Fibroblast of lung (primary cell): ENCODE data around the gene SMIM20. TPM values are rescaled to one million over a fixed set of nuclear protein-coding genes. Genes with fewer than 3 reads are reported as not detected.
"Not testable (repeated sequence)": the region's sequence is repeated elsewhere in the genome, so short reads cannot be mapped to it uniquely, and the experiment has no call there.

Experiments
- DNase-seq, 2 donors: peaks; one replicate each; pipeline versions ENCODE4 v3.0.0 to v3.0.0-alpha.2; 2010; ENCODE audit warnings: low read depth in 2 of 2
- H2AFZ ChIP-seq: 2 replicates; pipeline ENCODE4 v1.5.1; 2012; ENCODE audit warnings: low read length, control low read depth, inconsistent platforms
- H3K27ac ChIP-seq: 2 replicates; pipeline ENCODE4 v1.5.1; 2011; ENCODE audit warnings: low read length, control low read depth; ENCODE audit not compliant: insufficient read depth
- H3K27me3 ChIP-seq: 2 replicates; pipeline ENCODE4 v1.5.1; 2011; ENCODE audit warnings: mild to moderate bottlenecking, low read length; ENCODE audit not compliant: control insufficient read depth, insufficient read depth
- H3K36me3 ChIP-seq: 2 replicates; pipeline ENCODE4 v1.5.1; 2011; ENCODE audit warnings: low read length; ENCODE audit not compliant: control insufficient read depth, insufficient read depth
- H3K4me1 ChIP-seq: 2 replicates; pipeline ENCODE4 v1.5.1; 2011; ENCODE audit warnings: low read length; ENCODE audit not compliant: control insufficient read depth, insufficient read depth; ENCODE audit errors: extremely low read depth
- H3K4me2 ChIP-seq: 2 replicates; pipeline ENCODE4 v1.5.1; 2011; ENCODE audit warnings: low read length, control low read depth; ENCODE audit not compliant: insufficient read depth; ENCODE audit errors: extremely low read depth
- H3K4me3 ChIP-seq, 4 experiments: fragments of 200-600 bp in 1 of 4; sonication (generic) in 1 of 4; replicated peaks in 1 of 4; 2 replicates each; pipeline ENCODE4 v1.5.1; 2011 to 2016; ENCODE audit warnings: low read length in 4 of 4, low read depth in 3 of 4, mild to moderate bottlenecking in 3 of 4, control low read depth in 2 of 4, inconsistent platforms in 1 of 4, mixed read lengths in 1 of 4; ENCODE audit not compliant: insufficient read depth in 1 of 4; ENCODE audit errors: control extremely low read depth in 1 of 4
- H3K79me2 ChIP-seq: 2 replicates; pipeline ENCODE4 v1.5.1; 2012; ENCODE audit warnings: mild to moderate bottlenecking, low read length, inconsistent platforms; ENCODE audit not compliant: control insufficient read depth, insufficient read depth
- H3K9ac ChIP-seq: 2 replicates; pipeline ENCODE4 v1.5.1; 2011; ENCODE audit warnings: mild to moderate bottlenecking, low read length, control low read depth; ENCODE audit not compliant: insufficient read depth
- H3K9me3 ChIP-seq: 2 replicates; pipeline ENCODE4 v1.5.1; 2012; ENCODE audit warnings: low read depth, low read length; ENCODE audit not compliant: control insufficient read depth, insufficient read depth
- H4K20me1 ChIP-seq: 2 replicates; pipeline ENCODE4 v1.5.1; 2011; ENCODE audit warnings: low read length; ENCODE audit not compliant: control insufficient read depth, insufficient read depth; ENCODE audit errors: extremely low read depth
- EZH2 ChIP-seq: IDR thresholded peaks from 2 replicates; pipeline ENCODE4 v1.5.1; 2012; ENCODE audit warnings: low read length, control low read depth, mild to moderate bottlenecking; ENCODE audit errors: missing control alignments
- polyA plus RNA-seq, 2 donors: library from polyadenylated mRNA; depleted of rRNA in 1 of 2; stranded (reverse) in 1 of 2; unstranded in 1 of 2; fragments of >200 nt; gene quantifications; 2 replicates each; pipeline ENCODE4 v1.2.1, GENCODE V29; 2011 to 2012; ENCODE audit warnings: missing spikeins in 1 of 2
- total RNA-seq: library from RNA; depleted of rRNA; stranded (reverse); fragments of >200 nt; gene quantifications from 2 replicates; pipeline ENCODE4 v1.2.1, GENCODE V29; 2014
- TF ChIP-seq, protein P1 (sequence below), 2 donors: IDR thresholded peaks in 1 of 2; conservative IDR thresholded peaks in 1 of 2; 1 replicate in 1 of 2; 2 replicates in 1 of 2; pipeline ENCODE4 v1.5.1; 2011 to 2012; ENCODE audit warnings: low read length in 2 of 2, control low read depth in 1 of 2, inconsistent platforms in 1 of 2, low read depth in 1 of 2, mild to moderate bottlenecking in 1 of 2

SMIM20 gene
- total and polyA plus RNA-seq, 2 donors (not counting 1 experiment from before 2014, with no cell fraction given) = 34.9 to 48.7 TPM

DNA sequence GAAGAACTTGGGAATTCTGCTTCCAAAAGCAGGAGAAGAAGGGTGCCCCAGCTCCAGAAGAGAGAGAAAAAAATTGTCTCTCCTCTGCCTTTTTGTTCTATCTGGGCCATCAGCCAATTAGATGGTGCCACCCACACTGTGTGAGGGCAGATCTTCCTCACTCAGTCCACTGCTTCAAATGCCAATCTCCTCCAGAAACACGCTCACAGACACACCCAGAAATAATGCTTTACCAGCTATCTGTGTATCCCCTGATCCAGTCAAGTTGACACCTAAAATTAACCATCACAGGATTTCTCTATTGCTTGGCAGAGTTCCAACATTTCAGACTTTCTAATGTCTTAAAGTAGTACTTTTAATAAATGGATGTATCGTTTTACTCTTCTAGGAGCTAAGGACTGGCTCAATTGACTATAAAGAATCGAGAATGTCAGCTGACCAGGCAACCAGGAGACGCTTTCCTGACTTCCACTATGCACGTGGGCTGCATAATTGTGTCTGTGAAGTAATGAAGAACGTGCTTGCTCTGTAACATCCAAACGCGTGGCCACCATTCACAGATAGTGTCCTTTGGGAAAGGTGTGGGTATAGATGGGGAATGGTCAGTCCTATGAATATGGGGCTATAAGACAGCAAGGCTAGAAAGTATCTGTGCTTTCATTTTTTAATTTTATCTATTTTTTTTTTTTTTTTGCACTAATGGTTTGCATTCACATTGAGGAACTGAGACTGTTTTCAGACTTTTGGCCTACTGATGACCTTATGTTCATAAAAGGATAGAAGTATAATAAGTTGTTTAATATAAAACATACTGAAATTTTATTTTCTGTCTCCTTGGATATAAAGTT is 9.9 kb upstream of the SMIM20 start:
- Histone ChIP-seq H3K9ac (no peak overlapping the region), H3K4me1 (peaks cover 3% of the 10 kb centered on the region), H3K27ac (no peak overlapping the region), H2AFZ (no peak overlapping the region), H3K4me3 (no peak overlapping the region), H3K36me3 (no peaks in the 10 kb centered on the region), H3K79me2 (no peaks in the 10 kb centered on the region), H4K20me1 (no peaks in the 10 kb centered on the region), H3K9me3 (no peaks in the 10 kb centered on the region), H3K27me3 (no peaks in the 10 kb centered on the region), H3K4me2 (no peak overlapping the region)
- DNase-seq = no peak
- TF ChIP-seq, protein P1, sequence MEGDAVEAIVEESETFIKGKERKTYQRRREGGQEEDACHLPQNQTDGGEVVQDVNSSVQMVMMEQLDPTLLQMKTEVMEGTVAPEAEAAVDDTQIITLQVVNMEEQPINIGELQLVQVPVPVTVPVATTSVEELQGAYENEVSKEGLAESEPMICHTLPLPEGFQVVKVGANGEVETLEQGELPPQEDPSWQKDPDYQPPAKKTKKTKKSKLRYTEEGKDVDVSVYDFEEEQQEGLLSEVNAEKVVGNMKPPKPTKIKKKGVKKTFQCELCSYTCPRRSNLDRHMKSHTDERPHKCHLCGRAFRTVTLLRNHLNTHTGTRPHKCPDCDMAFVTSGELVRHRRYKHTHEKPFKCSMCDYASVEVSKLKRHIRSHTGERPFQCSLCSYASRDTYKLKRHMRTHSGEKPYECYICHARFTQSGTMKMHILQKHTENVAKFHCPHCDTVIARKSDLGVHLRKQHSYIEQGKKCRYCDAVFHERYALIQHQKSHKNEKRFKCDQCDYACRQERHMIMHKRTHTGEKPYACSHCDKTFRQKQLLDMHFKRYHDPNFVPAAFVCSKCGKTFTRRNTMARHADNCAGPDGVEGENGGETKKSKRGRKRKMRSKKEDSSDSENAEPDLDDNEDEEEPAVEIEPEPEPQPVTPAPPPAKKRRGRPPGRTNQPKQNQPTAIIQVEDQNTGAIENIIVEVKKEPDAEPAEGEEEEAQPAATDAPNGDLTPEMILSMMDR (conservative IDR thresholded peaks at IDR 0.05 in 1 of 2, IDR thresholded peaks at IDR 0.05 in 1 of 2; ENCODE audit: low read depth in 1 of 2, low read length in 2 of 2) = no peak
- TF ChIP-seq EZH2 = no peak

DNA sequence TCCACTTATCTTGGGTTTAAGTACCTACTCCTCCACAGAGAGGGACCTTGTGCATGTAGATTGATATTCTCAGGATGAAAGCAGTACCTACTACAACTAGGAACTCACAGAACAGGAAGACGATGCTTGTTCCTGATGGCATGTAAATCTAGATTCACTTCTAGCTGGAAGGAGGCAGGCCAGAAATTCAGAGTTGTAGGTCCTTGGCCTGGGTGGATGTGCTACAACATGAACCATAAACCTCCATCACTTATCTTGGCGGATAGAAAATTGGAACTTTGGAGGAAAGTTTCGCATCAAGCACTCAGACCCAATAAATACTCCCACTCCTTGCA is 9.3 kb upstream of the SMIM20 start:
- Histone ChIP-seq H2AFZ (no peak overlapping the region), H3K4me1 (peaks cover 3% of the 10 kb centered on the region), H3K27me3 (no peaks in the 10 kb centered on the region), H3K9ac (no peak overlapping the region), H3K9me3 (no peaks in the 10 kb centered on the region), H3K36me3 (no peaks in the 10 kb centered on the region), H3K79me2 (no peaks in the 10 kb centered on the region), H3K27ac (no peak overlapping the region), H4K20me1 (no peaks in the 10 kb centered on the region), H3K4me2 (no peak overlapping the region), H3K4me3 (no peak overlapping the region)
- TF ChIP-seq EZH2 = no peak
- TF ChIP-seq, protein P1 (conservative IDR thresholded peaks at IDR 0.05 in 1 of 2, IDR thresholded peaks at IDR 0.05 in 1 of 2; ENCODE audit: low read depth in 1 of 2, low read length in 2 of 2) = no peak
- no peak for DNase-seq

DNA sequence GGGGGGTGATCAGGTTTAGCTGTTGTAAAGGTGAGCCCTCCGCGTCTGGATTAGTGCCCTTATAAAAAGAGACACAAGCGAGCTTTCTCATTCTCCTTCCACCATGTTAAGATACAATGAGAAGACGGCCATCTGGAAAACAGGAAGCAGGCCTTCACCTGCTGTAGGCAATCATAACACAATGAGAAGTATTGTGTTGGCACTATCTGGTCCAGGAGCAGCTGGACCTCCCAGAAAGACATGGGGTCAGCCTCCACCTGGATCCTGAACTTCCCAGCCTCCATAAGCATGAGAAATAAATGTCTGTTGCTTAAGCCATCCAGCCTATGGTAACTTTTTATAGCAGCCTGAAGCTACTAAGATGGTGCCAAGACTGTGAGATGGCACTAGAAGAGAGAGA is 8.6 kb upstream of the SMIM20 start:
- Histone ChIP-seq H3K9me3 (no peaks in the 10 kb centered on the region), H3K4me3 (no peak overlapping the region), H3K79me2 (no peaks in the 10 kb centered on the region), H3K36me3 (no peaks in the 10 kb centered on the region), H3K4me2 (no peak overlapping the region), H3K4me1 (peaks cover 3% of the 10 kb centered on the region), H3K9ac (no peak overlapping the region), H3K27ac (no peak overlapping the region), H3K27me3 (no peaks in the 10 kb centered on the region), H2AFZ (no peak overlapping the region), H4K20me1 (no peaks in the 10 kb centered on the region)
- no peak for TF ChIP-seq EZH2
- TF ChIP-seq, protein P1 (conservative IDR thresholded peaks at IDR 0.05 in 1 of 2, IDR thresholded peaks at IDR 0.05 in 1 of 2; ENCODE audit: low read depth in 1 of 2, low read length in 2 of 2) = no peak
- DNase-seq = no peak

DNA sequence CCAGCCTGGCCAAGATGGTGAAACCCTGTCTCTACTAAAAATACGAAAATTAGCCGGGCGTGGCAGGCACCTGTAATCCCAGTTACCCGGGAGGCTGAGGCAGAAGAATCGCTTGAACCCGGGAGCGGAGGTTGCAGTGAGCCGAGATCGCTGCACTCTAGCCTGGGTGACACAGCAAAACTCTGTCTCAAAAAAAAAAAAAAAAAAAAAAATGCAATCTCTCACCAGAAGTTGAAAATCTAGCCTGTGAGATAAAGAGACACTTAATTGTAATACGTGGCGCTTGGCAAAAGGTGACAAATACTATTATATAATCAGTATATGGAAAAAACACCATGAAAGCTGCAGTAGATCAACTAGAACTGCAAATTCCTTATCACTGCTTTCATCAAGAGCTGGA is 7.9 kb upstream of the SMIM20 start:
- not testable (repeated sequence) for H3K79me2 ChIP-seq

More for the DNA sequence above, 7.9 kb upstream of the SMIM20 start:
- H3K36me3 ChIP-seq, H4K20me1 ChIP-seq, H2AFZ ChIP-seq, H3K9me3 ChIP-seq, DNase-seq, H3K4me1 ChIP-seq, H3K27me3 ChIP-seq, H3K4me2 ChIP-seq, H3K4me3 ChIP-seq, H3K27ac ChIP-seq, H3K9ac ChIP-seq: not testable (repeated sequence)
